Erythroblast (primary cell): ENCODE results near the gene EPC2.

Source experiments
- GATA1 ChIP-seq: IDR thresholded peaks from 2 replicates; pipeline ENCODE4 v1.6.1; 2011; ENCODE audit warnings: low read depth, mild to moderate bottlenecking, control low read depth, low read length, moderate library complexity
- POLR2A ChIP-seq: IDR thresholded peaks from 2 replicates; pipeline ENCODE4 v1.6.1; 2011; ENCODE audit warnings: mild to moderate bottlenecking, low read length

DNA sequence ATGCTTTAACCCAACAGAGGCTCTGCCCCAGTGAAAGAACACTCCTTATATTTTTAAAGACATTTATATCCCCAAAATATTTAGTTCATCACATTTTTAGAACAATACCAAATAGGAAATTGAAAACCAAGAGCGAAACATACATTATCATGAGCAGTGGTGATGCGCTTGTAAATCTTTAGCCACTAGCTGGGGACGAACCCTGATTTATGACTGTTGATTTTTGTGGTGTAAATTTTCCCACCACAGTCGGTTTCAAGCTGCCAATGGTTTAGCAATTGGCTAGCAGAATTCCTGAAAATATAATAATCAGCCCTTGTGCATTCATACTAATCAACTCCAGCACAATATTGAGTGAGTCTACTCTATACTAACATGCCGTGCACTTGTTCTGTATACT is 27.3 kb upstream of the EPC2 start:
- TF ChIP-seq POLR2A (no peak), GATA1 (no peak)
